Duodenal mucosa (tissue), 2 donors: ENCODE data around the gene HEXIM1.

Source experiments
- H3K27ac ChIP-seq: one replicate; pipeline ENCODE4 v1.7.0; 2013; ENCODE audit warnings: low read depth, low read length
- H3K27me3 ChIP-seq, 2 donors: one replicate each; pipeline ENCODE4 v1.7.0; 2013; ENCODE audit warnings: low read length in 2 of 2, control low read depth in 1 of 2; ENCODE audit not compliant: insufficient read depth in 2 of 2, control insufficient read depth in 1 of 2
- H3K36me3 ChIP-seq, 2 donors: one replicate each; pipeline ENCODE4 v1.7.0; 2013; ENCODE audit warnings: low read length in 2 of 2, control low read depth in 1 of 2; ENCODE audit not compliant: insufficient read depth in 2 of 2, control insufficient read depth in 1 of 2
- H3K4me1 ChIP-seq, 2 donors: one replicate each; pipeline ENCODE4 v1.7.0; 2013; ENCODE audit warnings: low read length in 2 of 2, control low read depth in 1 of 2; ENCODE audit not compliant: insufficient read depth in 2 of 2, control insufficient read depth in 1 of 2
- H3K4me3 ChIP-seq, 2 donors: one replicate each; pipeline ENCODE4 v1.7.0; 2013; ENCODE audit warnings: low read length in 2 of 2, low read depth in 1 of 2
- H3K9ac ChIP-seq, 2 donors: one replicate each; pipeline ENCODE4 v1.7.0; 2013; ENCODE audit warnings: low read length in 2 of 2, low read depth in 1 of 2
- H3K9me3 ChIP-seq, 2 donors: one replicate each; pipeline ENCODE4 v1.7.0; 2013; ENCODE audit warnings: low read length in 2 of 2, control low read depth in 1 of 2; ENCODE audit not compliant: control insufficient read depth in 1 of 2

The HEXIM1 gene, protein sequence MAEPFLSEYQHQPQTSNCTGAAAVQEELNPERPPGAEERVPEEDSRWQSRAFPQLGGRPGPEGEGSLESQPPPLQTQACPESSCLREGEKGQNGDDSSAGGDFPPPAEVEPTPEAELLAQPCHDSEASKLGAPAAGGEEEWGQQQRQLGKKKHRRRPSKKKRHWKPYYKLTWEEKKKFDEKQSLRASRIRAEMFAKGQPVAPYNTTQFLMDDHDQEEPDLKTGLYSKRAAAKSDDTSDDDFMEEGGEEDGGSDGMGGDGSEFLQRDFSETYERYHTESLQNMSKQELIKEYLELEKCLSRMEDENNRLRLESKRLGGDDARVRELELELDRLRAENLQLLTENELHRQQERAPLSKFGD

DNA sequence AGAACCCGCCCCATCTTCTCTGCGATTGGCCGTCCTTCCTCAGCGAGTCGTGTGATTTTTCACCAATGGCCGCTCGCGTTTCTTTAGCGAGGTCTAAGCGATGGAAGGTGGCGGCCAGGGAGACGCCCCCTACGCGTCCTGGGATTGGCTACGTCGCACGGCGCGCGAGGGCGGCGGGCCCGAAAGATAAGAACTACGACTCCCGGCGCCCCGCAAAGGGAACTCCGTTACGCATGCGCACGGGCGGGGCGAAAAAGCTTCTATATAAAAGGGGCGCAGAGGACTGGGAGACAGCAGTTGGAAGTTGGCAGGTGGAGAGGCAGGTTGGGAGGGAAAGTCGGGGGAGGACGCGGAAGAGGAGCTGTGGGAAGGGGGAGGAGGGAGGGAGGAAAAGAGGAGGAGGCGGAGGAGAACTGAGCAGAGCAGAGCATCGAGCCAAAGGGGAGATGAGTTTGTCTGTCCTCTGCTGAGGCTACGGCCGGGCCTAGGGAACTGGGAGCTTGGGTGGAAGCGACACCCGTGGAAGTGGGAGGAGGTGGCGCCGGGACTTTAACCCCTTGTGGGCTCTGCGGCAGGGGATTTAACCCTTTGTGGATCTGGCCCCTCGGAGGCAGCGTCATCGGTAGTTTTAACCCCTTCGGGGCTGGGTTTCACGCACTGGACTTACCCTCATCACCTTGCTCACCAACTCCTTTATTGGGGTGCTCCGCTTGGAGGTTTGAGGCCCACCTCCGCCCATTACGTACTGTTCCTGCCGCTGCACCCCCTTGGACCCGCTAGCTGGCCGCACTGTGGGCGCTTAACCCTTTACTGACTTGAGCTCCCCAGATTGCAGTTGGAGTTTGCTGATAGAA lies at the start of gene HEXIM1:
Gene HEXIM1, plus strand, starts transcription at position 293 of the 854 bp plus-strand sequence. CDS start 716 bp downstream, outside the sequence.
- Histone ChIP-seq H3K27me3 (no peaks in the 10 kb centered on the region), H3K9ac (peak within 1 kb of the TSS; percentile 87 to 96), H3K36me3 (no peaks in the 10 kb centered on the region), H3K4me3 (peak within 1 kb of the TSS; percentile 89 to 97), H3K4me1 (peaks cover 39% of the 10 kb centered on the region in 2 donors), H3K27ac (peak within 1 kb of the TSS; percentile 95), H3K9me3 (no peaks in the 10 kb centered on the region)

DNA sequence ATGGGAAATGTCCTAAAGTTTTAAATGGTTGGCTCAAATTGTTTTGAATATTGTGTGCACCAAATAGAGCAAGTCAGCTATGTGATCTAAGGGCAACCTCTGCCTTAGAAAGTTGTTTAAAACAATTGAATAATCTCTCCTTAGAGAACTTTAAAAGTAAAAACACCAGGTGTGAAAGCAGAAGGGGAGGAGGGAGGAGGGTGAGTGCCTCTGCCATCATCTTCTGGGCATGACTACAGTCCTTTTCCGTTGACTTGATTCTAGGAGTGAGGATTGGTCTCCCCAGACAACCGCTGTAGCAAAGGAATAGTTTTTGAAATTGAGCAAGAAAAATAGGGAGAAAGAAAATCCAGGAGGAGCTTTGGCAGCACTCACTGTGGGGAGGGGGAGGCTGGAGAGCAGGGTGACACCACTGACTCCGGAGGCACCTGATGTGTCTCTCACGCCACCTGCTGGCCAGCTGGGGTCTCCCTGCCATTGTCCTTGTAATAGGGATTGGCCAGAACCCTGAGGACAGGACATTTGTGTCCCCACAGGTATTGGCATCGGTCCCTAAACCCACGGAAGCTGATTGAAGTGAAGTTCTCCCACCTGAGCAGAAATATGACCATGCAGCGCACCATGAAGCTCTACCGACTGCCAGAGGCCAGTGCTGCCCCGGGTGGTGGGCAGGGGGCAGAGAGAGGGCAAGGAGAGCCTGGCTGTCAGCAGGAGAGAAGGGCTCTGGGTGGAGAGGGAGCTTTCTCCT lies 49.2 kb upstream of the HEXIM1 start:
- Histone ChIP-seq H3K27me3 (no peaks in the 10 kb centered on the region), H3K36me3 (peaks cover 56 to 78% of the 10 kb centered on the region in 2 donors), H3K4me1 (no peaks in the 10 kb centered on the region), H3K27ac (no peak overlapping the region), H3K9ac (no peak overlapping the region), H3K4me3 (no peak overlapping the region), H3K9me3 (no peaks in the 10 kb centered on the region)

DNA sequence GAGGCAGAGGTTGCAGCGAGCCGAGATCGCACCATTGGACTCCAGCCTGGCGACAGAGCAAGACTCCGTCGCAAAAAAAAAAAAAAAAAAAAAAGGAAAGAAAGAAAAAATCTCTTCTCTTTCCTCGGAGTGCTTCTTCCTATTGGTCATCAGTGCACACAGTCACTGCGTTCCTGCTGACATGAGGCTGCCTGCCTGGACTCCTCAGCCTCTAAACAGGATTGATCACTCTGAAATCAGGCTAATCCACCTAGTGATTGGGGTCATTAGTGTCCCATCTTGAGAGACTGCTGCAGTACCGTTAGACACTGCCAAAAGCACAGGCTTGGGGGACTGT lies 46.8 kb upstream of the HEXIM1 start:
- Histone ChIP-seq H3K4me3 (no peak overlapping the region), H3K4me1 (no peaks in the 10 kb centered on the region), H3K36me3 (peaks cover 66 to 88% of the 10 kb centered on the region in 2 donors), H3K9me3 (no peaks in the 10 kb centered on the region), H3K9ac (no peak overlapping the region), H3K27ac (no peak overlapping the region), H3K27me3 (no peaks in the 10 kb centered on the region)

DNA sequence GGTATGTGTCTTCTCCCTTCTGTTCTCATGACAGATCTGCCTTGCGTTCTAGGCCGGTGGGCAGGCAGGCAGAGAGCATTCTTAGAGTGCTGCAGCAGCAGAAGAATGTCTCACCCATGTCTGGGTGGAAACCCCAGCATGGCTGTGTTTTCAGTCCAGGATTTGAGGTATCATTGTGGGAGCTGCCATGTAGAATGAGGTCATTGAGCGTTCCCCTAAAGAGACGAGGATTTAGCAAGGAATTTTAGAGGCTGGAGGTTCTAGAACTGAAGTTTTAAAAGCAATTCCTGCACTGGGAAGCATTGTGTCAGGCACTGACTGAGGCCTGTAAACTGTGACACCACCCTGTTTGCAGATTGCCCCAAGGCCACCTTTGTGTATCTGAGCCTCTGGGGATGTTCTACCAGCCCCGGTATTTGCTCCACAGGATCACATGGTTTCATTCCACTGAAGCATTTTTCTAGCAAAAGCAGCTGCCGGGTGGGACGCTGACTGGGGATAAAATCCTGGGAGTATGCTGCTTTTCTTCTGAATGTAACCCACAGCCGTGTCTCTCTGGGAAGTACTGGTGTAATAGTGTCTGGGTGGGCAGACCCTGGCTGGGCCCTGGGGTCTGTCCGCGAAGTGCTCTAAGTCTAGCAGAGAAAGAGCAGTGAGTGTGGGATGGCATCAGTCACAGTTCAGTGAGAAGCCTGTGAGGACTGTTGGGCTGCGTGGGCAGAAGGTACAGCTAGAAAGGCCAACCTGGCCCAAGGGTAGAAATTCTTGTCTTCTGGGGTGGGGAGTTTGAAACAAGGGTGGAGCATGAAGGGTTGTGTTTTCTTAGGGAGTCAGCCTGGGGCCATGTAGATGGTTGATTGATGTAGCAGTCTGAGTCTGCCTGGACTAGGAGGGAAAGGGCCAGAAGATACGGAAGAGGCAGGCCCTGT lies 46.1 kb upstream of the HEXIM1 start:
- no peaks in the 10 kb centered on the region for H3K27me3 ChIP-seq
- no peak overlapping the region for H3K9ac ChIP-seq
- no peaks in the 10 kb centered on the region for H3K9me3 ChIP-seq
- peaks cover 67 to 88% of the 10 kb centered on the region in 2 donors for H3K36me3 ChIP-seq
- no peak overlapping the region for H3K27ac ChIP-seq
- no peaks in the 10 kb centered on the region for H3K4me1 ChIP-seq
- H3K4me3 ChIP-seq, result no peak overlapping the region

DNA sequence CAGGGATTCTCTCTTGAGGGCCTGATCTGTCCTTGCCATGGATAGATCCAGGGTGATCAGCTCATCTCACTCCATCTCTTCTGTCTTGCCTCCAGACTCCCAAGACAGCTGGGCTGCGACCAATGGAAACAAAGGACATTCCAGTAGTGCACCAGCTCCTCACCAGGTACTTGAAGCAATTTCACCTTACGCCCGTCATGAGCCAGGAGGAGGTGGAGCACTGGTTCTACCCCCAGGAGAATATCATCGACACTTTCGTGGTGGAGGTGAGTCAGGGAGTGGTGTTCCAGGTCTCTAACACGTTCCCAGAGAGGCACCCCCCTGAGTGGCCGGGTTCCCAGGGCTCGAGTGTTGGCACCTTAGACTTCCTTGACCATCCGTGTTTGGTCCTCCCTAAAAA lies 45.4 kb upstream of the HEXIM1 start:
- Histone ChIP-seq H3K9me3 (no peaks in the 10 kb centered on the region), H3K9ac (no peak overlapping the region), H3K4me3 (no peak overlapping the region), H3K27ac (no peak overlapping the region), H3K4me1 (no peaks in the 10 kb centered on the region), H3K36me3 (peaks cover 64 to 88% of the 10 kb centered on the region in 2 donors), H3K27me3 (no peaks in the 10 kb centered on the region)

DNA sequence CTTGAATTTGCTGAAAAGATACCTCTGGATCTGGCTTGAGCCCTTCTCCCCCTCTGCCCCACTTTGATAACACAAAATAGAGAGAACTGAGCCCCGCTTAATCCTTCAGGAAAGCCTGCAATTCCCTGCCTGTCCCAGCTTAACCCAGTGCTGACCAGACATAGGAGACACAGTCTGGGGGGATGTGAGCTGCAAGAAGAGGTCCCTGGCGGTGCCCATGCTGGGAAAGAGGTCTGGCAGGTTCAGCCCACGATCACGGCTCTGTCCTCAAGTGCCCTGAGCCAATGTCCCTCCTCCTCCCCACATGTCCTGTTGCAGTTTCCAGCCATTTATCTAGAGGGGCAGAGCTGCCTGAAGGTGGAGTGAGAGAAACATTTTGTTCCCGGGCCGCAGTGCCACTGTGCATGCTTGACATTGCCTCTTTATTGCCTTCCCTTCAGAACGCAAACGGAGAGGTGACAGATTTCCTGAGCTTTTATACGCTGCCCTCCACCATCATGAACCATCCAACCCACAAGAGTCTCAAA lies 44.9 kb upstream of the HEXIM1 start:
- H3K27ac ChIP-seq, result no peak overlapping the region
- no peaks in the 10 kb centered on the region for H3K4me1 ChIP-seq
- no peak overlapping the region for H3K9ac ChIP-seq
- no peaks in the 10 kb centered on the region for H3K27me3 ChIP-seq
- peaks cover 60 to 88% of the 10 kb centered on the region in 2 donors for H3K36me3 ChIP-seq
- no peak overlapping the region for H3K4me3 ChIP-seq
- H3K9me3 ChIP-seq, result no peaks in the 10 kb centered on the region

DNA sequence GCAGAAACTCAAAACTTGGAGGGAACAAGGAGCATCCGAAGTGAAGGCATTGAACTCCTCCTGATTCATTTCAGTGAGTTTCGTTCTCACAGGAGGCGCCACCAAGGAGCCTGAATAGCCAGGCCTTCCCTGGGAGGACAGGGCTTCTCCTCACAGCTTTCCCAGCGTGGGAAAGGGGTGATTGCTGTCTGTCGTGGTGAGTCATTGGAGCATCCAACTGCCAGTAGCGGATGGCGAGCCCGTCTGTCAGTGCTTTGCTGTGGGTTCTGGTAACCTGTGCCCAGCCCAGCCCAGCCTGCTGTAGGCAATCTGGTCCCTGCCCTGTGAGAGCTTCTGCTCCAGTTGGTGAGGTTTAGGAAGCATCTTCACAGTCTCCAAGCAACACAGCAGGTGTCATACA lies 44.2 kb upstream of the HEXIM1 start:
- Histone ChIP-seq H3K27me3 (no peaks in the 10 kb centered on the region), H3K9me3 (no peaks in the 10 kb centered on the region), H3K27ac (no peak overlapping the region), H3K9ac (no peak overlapping the region), H3K4me1 (no peaks in the 10 kb centered on the region), H3K36me3 (peaks cover 57 to 88% of the 10 kb centered on the region in 2 donors), H3K4me3 (no peak overlapping the region)

DNA sequence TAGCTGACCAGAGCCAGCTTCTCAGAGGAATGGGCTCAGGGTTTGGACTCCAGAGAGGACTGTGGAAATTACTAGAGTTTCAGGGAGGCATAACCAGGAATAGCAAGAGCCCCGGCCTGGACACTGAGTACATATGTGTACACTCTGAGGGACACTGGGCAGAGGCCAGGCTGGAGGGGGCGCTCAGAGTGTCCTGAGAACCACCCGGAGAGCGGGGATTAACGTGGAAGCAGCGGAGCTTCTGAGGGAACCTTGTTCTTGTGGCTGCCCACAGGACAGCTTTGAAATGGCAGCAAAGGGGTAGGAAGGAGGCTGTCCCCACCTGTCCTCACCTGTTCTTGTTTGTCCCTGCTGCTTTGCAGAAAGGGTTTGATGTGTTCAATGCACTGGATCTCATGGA lies 43.8 kb upstream of the HEXIM1 start:
- Histone ChIP-seq H3K27me3 (no peaks in the 10 kb centered on the region), H3K9ac (no peak overlapping the region), H3K4me1 (no peaks in the 10 kb centered on the region), H3K27ac (no peak overlapping the region), H3K4me3 (no peak overlapping the region), H3K9me3 (no peaks in the 10 kb centered on the region), H3K36me3 (peaks cover 54 to 84% of the 10 kb centered on the region in 2 donors)

DNA sequence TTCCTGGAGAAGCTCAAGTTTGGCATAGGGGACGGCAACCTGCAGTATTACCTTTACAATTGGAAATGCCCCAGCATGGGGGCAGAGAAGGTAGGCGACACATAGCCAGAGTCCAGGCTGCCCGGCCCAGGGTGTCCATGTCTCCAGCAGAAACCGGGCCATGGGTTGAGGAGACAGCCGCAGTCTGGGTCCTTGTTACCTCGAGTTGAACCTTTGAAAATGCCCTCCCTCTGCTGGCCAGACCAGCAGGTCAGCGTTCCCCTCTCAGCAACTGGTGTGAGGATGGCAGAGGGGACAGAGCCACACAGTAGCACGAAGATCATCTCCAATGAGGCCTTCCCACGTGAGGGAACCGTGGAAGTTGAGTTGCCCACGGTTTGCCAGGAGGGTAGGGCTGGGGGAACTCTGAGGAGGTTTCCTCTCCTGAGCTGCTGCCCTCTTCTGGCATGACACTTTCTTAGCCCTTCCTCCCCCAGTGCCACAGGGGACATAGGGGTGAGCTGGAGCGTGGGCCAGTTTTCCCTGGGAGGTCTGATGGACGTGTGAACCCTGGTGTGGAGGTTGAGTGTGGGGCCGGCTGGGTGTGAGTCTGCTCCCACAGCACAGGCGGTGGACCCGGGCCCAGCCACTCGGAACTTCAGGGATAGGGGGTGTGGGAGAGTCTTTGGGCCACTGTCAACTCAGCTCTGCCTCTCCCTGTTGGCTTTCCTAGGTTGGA lies 43.2 kb upstream of the HEXIM1 start:
- peaks cover 50 to 78% of the 10 kb centered on the region in 2 donors for H3K36me3 ChIP-seq
- no peaks in the 10 kb centered on the region for H3K4me1 ChIP-seq
- H3K27ac ChIP-seq, result no peak overlapping the region
- H3K9me3 ChIP-seq, result no peaks in the 10 kb centered on the region
- no peak overlapping the region for H3K4me3 ChIP-seq
- H3K27me3 ChIP-seq, result no peaks in the 10 kb centered on the region
- no peak overlapping the region for H3K9ac ChIP-seq
